Neural cell (in vitro differentiated cells): ENCODE data around the gene USF1. TPM values are rescaled to one million over a fixed set of nuclear protein-coding genes. Genes with fewer than 3 reads are reported as not detected.

Experiments
- H2AFZ ChIP-seq: fragments of 200-600, 300-800 bp; sonication (generic), shearing (Covaris generic); 2 replicates; pipeline ENCODE4 v1.6.0; 2014; ENCODE audit warnings: low read depth, mild to moderate bottlenecking, antibody characterized with exemption, low read length, moderate library complexity
- H3F3A ChIP-seq: fragments of 200-600 bp; shearing (Covaris generic); 2 replicates; pipeline ENCODE4 v1.6.1; 2016; ENCODE audit warnings: mild to moderate bottlenecking, moderate library complexity, mixed read lengths, antibody characterized with exemption, low read length; ENCODE audit not compliant: insufficient read depth, poor library complexity, severe bottlenecking
- H3K27ac ChIP-seq: fragments of 200-600, 300-800 bp; sonication (generic), shearing (Covaris generic); 2 replicates; pipeline ENCODE4 v1.5.1; 2014; ENCODE audit warnings: mild to moderate bottlenecking, low read length, moderate library complexity
- H3K27me3 ChIP-seq: fragments of 300-800, 200-600 bp; sonication (generic), shearing (Covaris generic); 2 replicates; pipeline ENCODE4 v1.6.0; 2014; ENCODE audit warnings: mild to moderate bottlenecking, low read depth, low read length, moderate library complexity; ENCODE audit not compliant: insufficient read depth
- H3K36me3 ChIP-seq: fragments of 300-800, 200-600 bp; sonication (generic), shearing (Covaris generic); 2 replicates; pipeline ENCODE4 v1.5.1; 2014; ENCODE audit warnings: mild to moderate bottlenecking, antibody characterized with exemption, low read length, moderate library complexity; ENCODE audit not compliant: insufficient read depth
- H3K4me2 ChIP-seq: fragments of 300-800, 200-600 bp; sonication (generic), shearing (Covaris generic); 2 replicates; pipeline ENCODE4 v1.6.0; 2014; ENCODE audit warnings: mild to moderate bottlenecking, low read length
- H3K4me3 ChIP-seq: fragments of 300-800, 200-600 bp; sonication (generic), shearing (Covaris generic); 2 replicates; pipeline ENCODE4 v1.5.1; 2014; ENCODE audit warnings: mild to moderate bottlenecking, low read length, moderate library complexity
- H3K79me2 ChIP-seq: fragments of 200-600 bp; shearing (Covaris generic); replicated peaks from 2 replicates; pipeline ENCODE4 v1.6.0; 2014; ENCODE audit warnings: mild to moderate bottlenecking, low read length, moderate library complexity; ENCODE audit not compliant: insufficient read depth
- H3K9ac ChIP-seq: fragments of 300-800, 200-600 bp; sonication (generic), shearing (Covaris generic); 2 replicates; pipeline ENCODE4 v1.6.1; 2016; ENCODE audit warnings: mild to moderate bottlenecking, low read length, mixed read lengths
- H3K9me2 ChIP-seq: fragments of 200-600 bp; shearing (Covaris generic); 2 replicates; pipeline ENCODE4 v1.6.1; 2016; ENCODE audit warnings: mild to moderate bottlenecking, low read length, mixed read lengths; ENCODE audit not compliant: insufficient read depth
- H3K9me3 ChIP-seq: fragments of 200-600, 300-800 bp; sonication (generic), shearing (Covaris generic); 2 replicates; pipeline ENCODE4 v1.6.1; 2016; ENCODE audit warnings: mild to moderate bottlenecking, mixed run types, low read length, moderate library complexity, mixed read lengths
- H4K20me1 ChIP-seq: fragments of 200-600 bp; shearing (Covaris generic); 2 replicates; pipeline ENCODE4 v1.6.1; 2016; ENCODE audit warnings: mild to moderate bottlenecking, mixed run types; ENCODE audit not compliant: insufficient read depth
- EP300 ChIP-seq: fragments of 450-650 bp; conservative IDR thresholded peaks from 2 replicates; pipeline ENCODE4 v1.6.1; 2014; ENCODE audit warnings: antibody characterized with exemption, mild to moderate bottlenecking, moderate library complexity; ENCODE audit not compliant: poor library complexity, severe bottlenecking
- EZH2 ChIP-seq: fragments of 200-600, 300-800 bp; shearing (Covaris generic), sonication (generic); IDR thresholded peaks from 2 replicates; pipeline ENCODE4 v1.6.1; 2014; ENCODE audit warnings: antibody characterized with exemption, low read length, borderline replicate concordance, mild to moderate bottlenecking; ENCODE audit not compliant: insufficient read depth, poor library complexity, severe bottlenecking
- MXI1 ChIP-seq: fragments of 450-650 bp; conservative IDR thresholded peaks from 2 replicates; pipeline ENCODE4 v1.6.1; 2014; ENCODE audit warnings: antibody characterized with exemption, mild to moderate bottlenecking; ENCODE audit not compliant: poor library complexity, severe bottlenecking
- POLR2AphosphoS5 ChIP-seq: IDR thresholded peaks from 2 replicates; pipeline ENCODE4 v1.6.1; 2012
- RAD21 ChIP-seq: fragments of 450-650 bp; conservative IDR thresholded peaks from 2 replicates; pipeline ENCODE4 v1.6.1; 2014; ENCODE audit warnings: antibody characterized with exemption, mild to moderate bottlenecking, moderate library complexity
- SMC3 ChIP-seq: fragments of 450-650 bp; conservative IDR thresholded peaks from 2 replicates; pipeline ENCODE4 v1.6.1; 2014; ENCODE audit warnings: antibody characterized with exemption, mild to moderate bottlenecking, moderate library complexity; ENCODE audit not compliant: poor library complexity
- TAF1 ChIP-seq: IDR thresholded peaks from 2 replicates; pipeline ENCODE4 v1.6.1; 2012; ENCODE audit warnings: low read depth
- polyA plus RNA-seq: library from polyadenylated mRNA; depleted of rRNA; stranded (reverse); fragments of >200 nt; gene quantifications from 2 replicates; pipeline ENCODE4 v1.2.3, GENCODE V29; 2014
- TF ChIP-seq, protein P1 (sequence below): IDR thresholded peaks from 2 replicates; pipeline ENCODE4 v1.6.1; 2012; ENCODE audit warnings: borderline replicate concordance
- TF ChIP-seq, protein P2 (sequence below): fragments of 450-650 bp; IDR thresholded peaks from 2 replicates; pipeline ENCODE4 v1.5.1; 2014; ENCODE audit warnings: antibody characterized with exemption, mild to moderate bottlenecking, moderate library complexity; ENCODE audit not compliant: poor library complexity, severe bottlenecking

USF1 gene
- polyA plus RNA-seq, 1 donor from 2014 or later, result 366 TPM

DNA sequence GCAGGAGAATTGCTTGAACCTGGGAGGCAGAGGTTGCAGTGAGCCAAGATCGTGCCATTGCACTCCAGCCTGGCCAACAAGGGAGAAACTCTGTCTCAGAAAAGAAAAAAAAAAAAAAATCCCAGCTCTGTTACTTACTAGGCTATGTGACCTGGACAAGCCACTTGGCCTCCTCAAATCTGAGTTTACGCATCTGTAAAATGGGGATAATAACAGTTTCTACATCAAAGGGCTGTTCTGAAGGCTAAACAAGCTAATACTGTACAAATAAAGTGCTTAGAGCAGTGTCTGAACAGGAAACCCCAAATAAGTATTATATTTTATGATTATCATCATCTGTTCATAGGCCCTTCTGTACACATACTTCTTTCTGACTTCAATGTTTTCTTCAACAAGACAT lies 38.4 kb downstream of the USF1 start:
- H3K9ac ChIP-seq, result no peak overlapping the region
- H3K9me3 ChIP-seq, result no peaks in the 10 kb centered on the region
- H3K9me2 ChIP-seq, result no peaks in the 10 kb centered on the region
- H3F3A ChIP-seq, result no peaks in the 10 kb centered on the region
- no peaks in the 10 kb centered on the region for H4K20me1 ChIP-seq
- no peak overlapping the region for H3K4me3 ChIP-seq
- H3K79me2 ChIP-seq, result no peaks in the 10 kb centered on the region
- H2AFZ ChIP-seq, result no peak overlapping the region
- H3K27me3 ChIP-seq, result no peaks in the 10 kb centered on the region
- TF ChIP-seq RAD21 (no peak), MXI1 (no peak), POLR2AphosphoS5 (no peak), TAF1 (no peak)
- TF ChIP-seq, protein P1, sequence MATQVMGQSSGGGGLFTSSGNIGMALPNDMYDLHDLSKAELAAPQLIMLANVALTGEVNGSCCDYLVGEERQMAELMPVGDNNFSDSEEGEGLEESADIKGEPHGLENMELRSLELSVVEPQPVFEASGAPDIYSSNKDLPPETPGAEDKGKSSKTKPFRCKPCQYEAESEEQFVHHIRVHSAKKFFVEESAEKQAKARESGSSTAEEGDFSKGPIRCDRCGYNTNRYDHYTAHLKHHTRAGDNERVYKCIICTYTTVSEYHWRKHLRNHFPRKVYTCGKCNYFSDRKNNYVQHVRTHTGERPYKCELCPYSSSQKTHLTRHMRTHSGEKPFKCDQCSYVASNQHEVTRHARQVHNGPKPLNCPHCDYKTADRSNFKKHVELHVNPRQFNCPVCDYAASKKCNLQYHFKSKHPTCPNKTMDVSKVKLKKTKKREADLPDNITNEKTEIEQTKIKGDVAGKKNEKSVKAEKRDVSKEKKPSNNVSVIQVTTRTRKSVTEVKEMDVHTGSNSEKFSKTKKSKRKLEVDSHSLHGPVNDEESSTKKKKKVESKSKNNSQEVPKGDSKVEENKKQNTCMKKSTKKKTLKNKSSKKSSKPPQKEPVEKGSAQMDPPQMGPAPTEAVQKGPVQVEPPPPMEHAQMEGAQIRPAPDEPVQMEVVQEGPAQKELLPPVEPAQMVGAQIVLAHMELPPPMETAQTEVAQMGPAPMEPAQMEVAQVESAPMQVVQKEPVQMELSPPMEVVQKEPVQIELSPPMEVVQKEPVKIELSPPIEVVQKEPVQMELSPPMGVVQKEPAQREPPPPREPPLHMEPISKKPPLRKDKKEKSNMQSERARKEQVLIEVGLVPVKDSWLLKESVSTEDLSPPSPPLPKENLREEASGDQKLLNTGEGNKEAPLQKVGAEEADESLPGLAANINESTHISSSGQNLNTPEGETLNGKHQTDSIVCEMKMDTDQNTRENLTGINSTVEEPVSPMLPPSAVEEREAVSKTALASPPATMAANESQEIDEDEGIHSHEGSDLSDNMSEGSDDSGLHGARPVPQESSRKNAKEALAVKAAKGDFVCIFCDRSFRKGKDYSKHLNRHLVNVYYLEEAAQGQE, result no peak
- H3K4me2 ChIP-seq, result no peak overlapping the region
- no peaks in the 10 kb centered on the region for H3K36me3 ChIP-seq
- no peak overlapping the region for H3K27ac ChIP-seq

- Histone ChIP-seq H3K27ac (no peak overlapping the region), H3K27me3 (no peaks in the 10 kb centered on the region), H3K9me2 (no peaks in the 10 kb centered on the region), H2AFZ (no peak overlapping the region), H3K9ac (no peak overlapping the region), H3K79me2 (no peaks in the 10 kb centered on the region), H3K4me3 (no peak overlapping the region), H4K20me1 (no peaks in the 10 kb centered on the region), H3K36me3 (no peaks in the 10 kb centered on the region), H3K4me2 (no peak overlapping the region), H3K9me3 (no peaks in the 10 kb centered on the region), H3F3A (no peaks in the 10 kb centered on the region)
- TF ChIP-seq TAF1 (no peak), EZH2 (no peak), SMC3 (no peak)
- TF ChIP-seq, protein P1, result no peak
Measured at GRCh38 chr1:161006563-161006962, 39.2 kb downstream of the USF1 start.

DNA sequence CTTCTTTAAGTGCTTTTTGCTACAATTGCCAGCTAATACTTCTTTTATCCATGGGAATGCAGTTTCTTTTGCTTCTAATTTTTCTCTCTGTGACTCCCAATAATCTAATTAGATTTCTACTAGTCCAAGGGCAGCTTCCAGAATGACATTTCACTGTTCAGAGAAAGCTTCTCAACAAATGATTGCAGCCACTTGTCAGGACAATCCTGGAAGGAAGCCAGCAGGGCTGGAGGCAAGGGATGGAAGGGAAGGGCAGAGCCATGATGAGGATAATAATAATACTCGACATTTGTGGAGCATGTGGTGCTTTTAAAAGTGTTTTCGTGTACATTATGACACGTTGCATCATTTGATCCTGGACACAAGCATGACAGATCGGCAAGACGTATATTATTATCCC lies 44.3 kb downstream of the USF1 start:
- no peaks in the 10 kb centered on the region for H3K9me3 ChIP-seq

More for the DNA sequence above, 44.3 kb downstream of the USF1 start:
- H4K20me1 ChIP-seq, result no peaks in the 10 kb centered on the region
- H3K9ac ChIP-seq, result no peak overlapping the region
- H3K27me3 ChIP-seq, result no peaks in the 10 kb centered on the region
- H3K4me3 ChIP-seq, result no peak overlapping the region
- no peaks in the 10 kb centered on the region for H3K9me2 ChIP-seq
- H3F3A ChIP-seq, result no peaks in the 10 kb centered on the region
- no peak overlapping the region for H3K27ac ChIP-seq
- H3K4me2 ChIP-seq, result no peak overlapping the region
- no peaks in the 10 kb centered on the region for H3K79me2 ChIP-seq
- H2AFZ ChIP-seq, result no peak overlapping the region
- H3K36me3 ChIP-seq, result no peaks in the 10 kb centered on the region
- no peak for TF ChIP-seq SMC3
- no peak for TF ChIP-seq RAD21
- no peak for TF ChIP-seq POLR2AphosphoS5
- TF ChIP-seq EZH2, result no peak
- TF ChIP-seq, protein P2, sequence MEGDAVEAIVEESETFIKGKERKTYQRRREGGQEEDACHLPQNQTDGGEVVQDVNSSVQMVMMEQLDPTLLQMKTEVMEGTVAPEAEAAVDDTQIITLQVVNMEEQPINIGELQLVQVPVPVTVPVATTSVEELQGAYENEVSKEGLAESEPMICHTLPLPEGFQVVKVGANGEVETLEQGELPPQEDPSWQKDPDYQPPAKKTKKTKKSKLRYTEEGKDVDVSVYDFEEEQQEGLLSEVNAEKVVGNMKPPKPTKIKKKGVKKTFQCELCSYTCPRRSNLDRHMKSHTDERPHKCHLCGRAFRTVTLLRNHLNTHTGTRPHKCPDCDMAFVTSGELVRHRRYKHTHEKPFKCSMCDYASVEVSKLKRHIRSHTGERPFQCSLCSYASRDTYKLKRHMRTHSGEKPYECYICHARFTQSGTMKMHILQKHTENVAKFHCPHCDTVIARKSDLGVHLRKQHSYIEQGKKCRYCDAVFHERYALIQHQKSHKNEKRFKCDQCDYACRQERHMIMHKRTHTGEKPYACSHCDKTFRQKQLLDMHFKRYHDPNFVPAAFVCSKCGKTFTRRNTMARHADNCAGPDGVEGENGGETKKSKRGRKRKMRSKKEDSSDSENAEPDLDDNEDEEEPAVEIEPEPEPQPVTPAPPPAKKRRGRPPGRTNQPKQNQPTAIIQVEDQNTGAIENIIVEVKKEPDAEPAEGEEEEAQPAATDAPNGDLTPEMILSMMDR, result no peak
- TF ChIP-seq, protein P1, result no peak
- no peak for TF ChIP-seq TAF1
- TF ChIP-seq MXI1, result no peak
- TF ChIP-seq EP300, result no peak
